ENCODE data around the gene CASZ1. TPM values are rescaled to one million over a fixed set of nuclear protein-coding genes. Genes with fewer than 3 reads are reported as not detected.

CASZ1 gene
- total RNA-seq, 2 experiments from 2014 or later: 8.1 to 9.0 TPM

DNA sequence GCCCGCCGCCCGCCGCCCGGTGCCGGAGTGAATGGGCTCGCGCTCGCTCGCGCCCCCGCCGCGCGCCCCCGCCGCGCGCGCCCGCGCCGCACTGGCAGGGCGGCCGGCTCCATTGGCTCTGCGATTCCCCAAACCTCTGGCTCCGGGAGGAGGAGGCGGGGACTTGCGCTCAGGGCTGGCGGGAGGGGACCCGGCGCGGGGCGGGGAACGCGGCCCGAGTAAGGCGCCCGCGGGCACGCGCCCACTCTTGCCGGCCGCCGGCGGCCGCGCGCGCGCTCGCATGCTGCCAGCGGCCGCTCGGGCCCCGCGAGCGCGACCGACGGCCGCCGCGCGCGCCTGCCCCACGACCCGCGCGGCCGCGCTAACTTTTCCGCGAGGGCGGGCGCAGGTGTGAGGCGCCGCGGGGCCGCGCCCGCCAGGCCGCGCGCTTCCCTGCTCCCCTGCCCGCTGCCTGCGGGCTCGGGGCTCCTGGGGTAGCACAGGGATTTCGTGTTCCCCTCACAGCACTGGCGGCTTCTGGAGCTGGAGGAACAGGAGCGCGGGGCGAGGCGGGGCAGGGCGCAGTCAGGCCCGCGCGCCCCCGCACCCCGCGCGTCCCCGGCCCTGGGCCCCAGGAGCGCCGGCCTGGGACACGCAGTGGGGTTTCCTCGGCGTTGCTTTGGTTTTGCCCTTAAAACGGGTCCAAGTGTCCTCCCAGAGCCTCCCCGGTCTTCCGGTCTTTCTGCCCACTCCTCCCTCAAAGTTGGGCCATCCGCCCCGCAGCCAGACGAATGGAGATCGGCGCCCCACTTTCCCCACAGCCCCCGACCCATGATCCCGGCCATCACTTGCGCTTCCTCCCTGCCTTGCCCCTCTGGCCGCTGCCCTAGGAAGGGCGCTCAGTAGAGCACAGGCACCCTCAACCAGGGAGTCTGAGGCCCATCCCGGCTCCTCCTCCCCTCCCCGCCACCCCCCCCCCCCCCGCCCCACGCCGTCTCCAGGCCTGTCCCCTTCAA is 101.5 kb downstream of the CASZ1 start:
- Mint-ChIP-seq H3K27me3 (peaks cover 23% of the 10 kb centered on the region), H3K27ac (peak overlapping the region; percentile 67), H3K36me3 (ENCODE audit: low read depth) (no peaks in the 10 kb centered on the region), H3K4me1 (peaks cover 26% of the 10 kb centered on the region), H3K9me3 (no peaks in the 10 kb centered on the region), H3K4me3 (peak overlapping the region; percentile 74)
- POLR2A ChIA-PET: no interaction called here
- peak; percentile 83 for DNase-seq
- CTCF ChIA-PET: no interaction called here

DNA sequence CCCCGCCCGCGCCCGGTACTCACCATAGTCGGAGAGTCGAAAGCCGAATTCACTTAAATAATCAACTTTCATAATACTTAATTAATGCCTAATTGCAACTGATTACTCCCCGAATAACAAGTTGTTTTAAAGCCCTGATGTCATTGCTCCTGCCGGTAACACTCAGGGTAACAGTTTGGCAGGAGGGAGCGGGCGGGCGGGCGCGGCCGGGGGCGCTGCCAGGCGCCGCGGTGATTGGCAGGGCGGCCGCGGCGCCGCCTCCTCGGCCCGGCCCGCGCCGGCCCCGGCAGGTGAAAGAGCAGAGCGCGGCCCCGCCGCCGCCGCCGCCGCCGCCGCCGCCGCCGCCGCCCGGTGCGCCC is 102.2 kb downstream of the CASZ1 start:
- Mint-ChIP-seq H3K4me1 (peaks cover 26% of the 10 kb centered on the region), H3K27ac (peak overlapping the region; percentile 67), H3K9me3 (no peaks in the 10 kb centered on the region), H3K27me3 (peaks cover 19% of the 10 kb centered on the region), H3K36me3 (ENCODE audit: low read depth) (no peaks in the 10 kb centered on the region), H3K4me3 (peak overlapping the region; percentile 81)
- CTCF ChIA-PET: no interaction called here
- POLR2A ChIA-PET: no interaction called here
- DNase-seq: no peak

DNA sequence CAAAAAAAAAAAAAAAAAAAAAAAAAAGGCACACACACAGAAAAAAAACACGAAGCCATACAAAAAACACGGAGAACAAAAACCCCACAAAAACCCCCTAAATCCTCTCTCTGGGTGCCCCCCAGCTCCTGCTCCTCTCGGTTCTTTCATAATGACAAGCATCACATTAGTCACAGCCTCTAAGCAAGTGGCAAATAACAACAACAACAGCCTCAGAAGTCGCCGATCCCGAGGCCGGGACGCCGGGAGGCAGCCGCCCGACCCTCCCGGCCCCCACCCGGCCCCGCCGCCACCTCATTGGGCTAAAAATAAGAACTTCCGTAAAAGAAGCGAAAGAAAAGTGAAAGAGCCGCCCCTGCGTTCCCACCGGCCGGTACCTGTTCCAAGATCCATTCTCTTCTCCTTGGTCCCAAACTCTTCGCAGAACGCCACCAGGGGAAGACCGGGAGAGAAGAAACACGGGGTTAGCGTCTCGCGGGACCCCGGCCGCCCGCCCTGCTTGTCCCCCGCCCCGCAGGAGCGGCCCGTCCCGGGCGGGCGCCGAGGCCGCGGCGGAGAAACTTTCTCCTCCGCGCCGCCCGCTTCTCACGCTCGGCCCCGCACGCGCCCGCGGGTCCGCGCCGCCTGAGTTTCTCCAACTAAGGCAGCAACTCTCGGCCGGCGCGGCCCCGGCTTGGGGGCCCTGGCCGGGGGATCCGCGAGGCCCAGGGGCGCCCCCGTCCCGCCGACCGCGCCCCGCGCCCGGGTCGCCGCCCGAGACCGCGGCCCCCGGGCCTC is 102.8 kb downstream of the CASZ1 start:
- Mint-ChIP-seq H3K9me3 (no peaks in the 10 kb centered on the region), H3K27me3 (peaks cover 19% of the 10 kb centered on the region), H3K27ac (peak overlapping the region; percentile 80), H3K36me3 (ENCODE audit: low read depth) (no peaks in the 10 kb centered on the region), H3K4me1 (peaks cover 26% of the 10 kb centered on the region), H3K4me3 (peak overlapping the region; percentile 84)
- CTCF ChIA-PET: interaction anchor here (1.0 to 1.5 kb wide), 2 partner anchors 186 to 199 kb away, joined by 4 to 10 read pairs; no protein-coding TSS in a partner anchor
- POLR2A ChIA-PET: no interaction called here
- DNase-seq: peak; percentile 50

DNA sequence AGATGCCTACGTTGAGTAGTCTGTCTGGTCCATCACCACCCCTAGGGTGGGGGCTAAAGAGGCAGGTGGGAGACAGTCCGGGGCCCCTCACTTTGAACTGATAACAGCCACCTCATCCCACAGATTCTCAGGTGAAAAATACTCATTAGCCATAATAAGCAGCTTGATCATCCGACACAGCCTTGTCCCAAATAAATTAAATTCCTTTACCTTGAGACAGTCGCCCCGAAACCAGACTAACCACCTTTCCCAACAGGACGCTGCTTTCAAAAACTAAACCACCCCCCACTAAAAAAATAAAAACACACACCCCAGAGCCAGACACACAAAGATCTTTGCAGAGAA is 103.3 kb downstream of the CASZ1 start:
- peaks cover 19% of the 10 kb centered on the region for H3K27me3 Mint-ChIP-seq
- H3K36me3 Mint-ChIP-seq (ENCODE audit: low read depth): no peaks in the 10 kb centered on the region
- H3K4me3 Mint-ChIP-seq: peak overlapping the region; percentile 84
- peak overlapping the region; percentile 62 for H3K27ac Mint-ChIP-seq
- no peak for DNase-seq
- POLR2A ChIA-PET: interaction anchor here (0.9 kb wide), 1 partner anchor 181 kb away, joined by 3 read pairs; no protein-coding TSS in a partner anchor
- H3K4me1 Mint-ChIP-seq: peaks cover 26% of the 10 kb centered on the region
- no peaks in the 10 kb centered on the region for H3K9me3 Mint-ChIP-seq
- CTCF ChIA-PET: interaction anchor here (1.0 to 2.1 kb wide), 3 partner anchors 174 to 198 kb away, joined by 4 to 10 read pairs (median 10); no protein-coding TSS in a partner anchor

DNA sequence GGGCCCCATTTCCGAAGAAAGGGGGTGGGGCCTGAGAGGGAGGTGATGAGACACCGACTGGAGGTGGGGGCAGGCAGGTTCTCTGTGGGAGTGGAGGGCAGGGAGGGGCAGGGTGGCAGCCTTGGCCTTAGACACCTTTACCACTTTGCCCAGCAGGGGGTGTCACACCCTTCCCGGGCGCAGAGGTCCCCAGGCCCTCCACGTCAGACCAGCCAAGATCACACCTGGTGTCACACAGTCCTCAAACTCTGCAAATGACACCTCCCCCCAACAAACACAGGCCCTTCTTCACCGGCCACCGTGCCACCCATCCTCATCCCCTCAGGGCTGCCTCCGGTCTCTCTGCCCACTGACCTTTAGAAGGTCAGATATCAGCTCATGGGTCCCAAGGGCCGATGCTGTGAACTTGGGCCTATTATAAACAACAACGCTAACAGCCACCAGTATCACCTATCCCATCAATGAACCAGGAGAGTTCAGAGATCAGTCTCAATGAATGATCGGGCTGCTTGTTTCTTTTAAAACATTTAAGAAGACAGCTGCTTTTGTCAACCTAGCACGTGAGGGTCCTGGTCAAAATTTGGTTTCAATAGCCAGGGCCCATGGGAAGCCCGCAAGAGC is 103.9 kb downstream of the CASZ1 start:
- peak overlapping the region; percentile 84 for H3K4me3 Mint-ChIP-seq
- DNase-seq: peak; percentile 72
- peaks cover 17% of the 10 kb centered on the region for H3K27me3 Mint-ChIP-seq
- no peaks in the 10 kb centered on the region for H3K9me3 Mint-ChIP-seq
- ChIA-PET CTCF (interaction anchor here (0.7 to 2.1 kb wide), 3 partner anchors 100 to 185 kb away, joined by 5 to 10 read pairs (median 10); no protein-coding TSS in a partner anchor), POLR2A (interaction anchor here (0.9 kb wide), 2 partner anchors 181 kb away, joined by 3 read pairs; no protein-coding TSS in a partner anchor)
- H3K27ac Mint-ChIP-seq: peak overlapping the region; percentile 38
- peaks cover 25% of the 10 kb centered on the region for H3K4me1 Mint-ChIP-seq
- H3K36me3 Mint-ChIP-seq (ENCODE audit: low read depth): no peaks in the 10 kb centered on the region

DNA sequence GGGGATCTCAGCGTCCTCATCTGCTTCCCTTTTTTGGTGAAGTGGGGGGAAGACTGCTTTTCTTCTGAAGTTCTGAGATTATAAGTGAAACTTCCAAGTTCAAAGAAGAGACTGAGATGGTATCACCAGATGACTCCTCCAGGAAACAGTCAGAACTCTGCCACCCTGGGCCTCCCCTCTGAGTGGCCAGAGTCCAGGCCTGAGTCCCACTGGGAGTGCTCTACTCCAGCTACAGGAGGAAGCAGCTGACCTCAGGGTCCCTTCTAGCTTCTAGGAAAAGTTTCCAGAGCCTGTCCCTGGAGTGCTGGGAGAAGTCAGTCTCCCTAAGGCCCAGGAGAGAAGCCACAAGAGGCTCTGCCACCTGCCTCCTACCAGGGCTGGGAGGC is 104.7 kb downstream of the CASZ1 start:
- DNase-seq: no peak
- Mint-ChIP-seq H3K4me1 (peaks cover 24% of the 10 kb centered on the region), H3K27ac (no peak overlapping the region), H3K9me3 (no peaks in the 10 kb centered on the region), H3K36me3 (ENCODE audit: low read depth) (no peaks in the 10 kb centered on the region), H3K4me3 (no peak overlapping the region), H3K27me3 (peaks cover 11% of the 10 kb centered on the region)
- POLR2A ChIA-PET: interaction anchor here (0.6 to 0.9 kb wide), 2 partner anchors 180 to 206 kb away, joined by 3 read pairs; no protein-coding TSS in a partner anchor
- CTCF ChIA-PET: interaction anchor here (0.6 to 2.1 kb wide), 2 partner anchors 168 to 175 kb away, joined by 3 to 10 read pairs; no protein-coding TSS in a partner anchor

GRCh38 chr1:10691075-10691739 is 105.2 kb downstream of the CASZ1 start:
- no peaks in the 10 kb centered on the region for H3K9me3 Mint-ChIP-seq
- POLR2A ChIA-PET: interaction anchor here (0.6 to 0.9 kb wide), 2 partner anchors 179 to 206 kb away, joined by 3 read pairs; no protein-coding TSS in a partner anchor

GRCh38 chr1:10690484-10690883 is 106.0 kb downstream of the CASZ1 start:
- ChIA-PET CTCF (no interaction called here), POLR2A (no interaction called here)

More at GRCh38 chr1:10691075-10691739, 105.2 kb downstream of the CASZ1 start:
- DNase-seq: no peak
- Mint-ChIP-seq H3K4me3 (no peak overlapping the region), H3K4me1 (peaks cover 24% of the 10 kb centered on the region), H3K27ac (no peak overlapping the region), H3K36me3 (ENCODE audit: low read depth) (no peaks in the 10 kb centered on the region), H3K27me3 (peaks cover 7% of the 10 kb centered on the region)
- CTCF ChIA-PET: interaction anchor here (0.6 to 2.1 kb wide), 2 partner anchors 167 to 175 kb away, joined by 3 to 10 read pairs; no protein-coding TSS in a partner anchor

DNA sequence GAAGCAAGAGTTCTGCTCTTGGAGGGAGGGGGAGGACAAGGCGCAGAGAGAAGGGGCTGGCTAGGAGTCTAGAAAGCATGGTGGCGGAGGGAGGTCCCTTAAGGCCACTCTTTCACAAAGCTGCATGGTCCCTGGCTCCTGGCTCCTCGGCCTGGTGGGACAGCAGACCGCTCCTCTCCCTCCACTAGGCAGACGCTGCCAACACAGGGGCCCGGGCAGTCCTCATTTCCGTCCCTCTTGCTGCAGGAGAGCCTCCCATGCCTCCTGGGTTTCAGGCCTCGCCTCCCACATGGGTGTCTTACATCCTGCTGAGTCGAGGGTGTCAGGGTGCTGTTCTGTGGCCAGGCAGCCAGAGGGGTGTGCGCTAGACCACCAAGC is 108.0 kb downstream of the CASZ1 start:
- ChIA-PET CTCF (interaction anchor here (0.9 kb wide), 1 partner anchor 181 kb away, joined by 3 read pairs; no protein-coding TSS in a partner anchor), POLR2A (no interaction called here)
- no peak for DNase-seq
- Mint-ChIP-seq H3K9me3 (no peaks in the 10 kb centered on the region), H3K4me3 (no peak overlapping the region), H3K27me3 (no peaks in the 10 kb centered on the region), H3K4me1 (peaks cover 19% of the 10 kb centered on the region), H3K36me3 (ENCODE audit: low read depth) (no peaks in the 10 kb centered on the region), H3K27ac (no peak overlapping the region)

More at GRCh38 chr1:10690484-10690883, 106.0 kb downstream of the CASZ1 start:
- H3K9me3 Mint-ChIP-seq: no peaks in the 10 kb centered on the region
- H3K27ac Mint-ChIP-seq: no peak overlapping the region
- peaks cover 21% of the 10 kb centered on the region for H3K4me1 Mint-ChIP-seq
- peaks cover 2% of the 10 kb centered on the region for H3K27me3 Mint-ChIP-seq
- no peak overlapping the region for H3K4me3 Mint-ChIP-seq
- no peaks in the 10 kb centered on the region for H3K36me3 Mint-ChIP-seq (ENCODE audit: low read depth)
- no peak for DNase-seq

DNA sequence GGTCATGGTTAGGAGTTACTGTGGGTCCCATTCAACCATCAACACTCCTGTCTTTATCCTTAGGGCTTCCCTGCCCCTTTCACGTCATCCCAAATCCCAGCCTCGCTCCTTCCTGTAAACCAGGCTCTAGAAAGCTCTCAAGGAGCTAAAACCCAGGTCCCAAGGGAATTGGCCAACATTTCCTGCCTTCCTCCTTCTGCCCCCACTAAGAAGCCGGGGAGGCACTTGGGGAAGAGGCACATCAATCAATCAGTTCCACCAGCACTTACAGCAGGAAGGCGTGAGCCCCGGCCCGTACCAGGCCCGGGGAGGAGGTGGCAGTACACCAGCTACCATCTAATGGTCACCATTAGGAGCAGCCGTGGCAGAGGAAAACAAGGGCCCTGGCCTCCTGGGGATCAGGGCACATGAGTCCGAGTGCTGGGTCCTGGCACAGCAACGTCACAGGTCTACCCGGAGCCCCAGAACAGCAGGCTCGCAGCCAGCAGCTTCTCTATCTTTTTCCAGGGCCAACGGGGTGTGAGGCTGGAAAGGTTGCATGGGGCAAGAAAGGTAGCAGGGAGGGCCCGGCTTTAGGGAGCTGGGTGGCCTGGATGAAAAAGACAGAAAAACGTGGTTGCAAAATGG is 108.6 kb downstream of the CASZ1 start:
- POLR2A ChIA-PET: no interaction called here
- DNase-seq: no peak
- Mint-ChIP-seq H3K27me3 (no peaks in the 10 kb centered on the region), H3K27ac (no peak overlapping the region), H3K4me1 (peaks cover 14% of the 10 kb centered on the region), H3K36me3 (ENCODE audit: low read depth) (no peaks in the 10 kb centered on the region), H3K9me3 (no peaks in the 10 kb centered on the region), H3K4me3 (no peak overlapping the region)
- CTCF ChIA-PET: interaction anchor here (0.9 kb wide), 1 partner anchor 180 kb away, joined by 3 read pairs; no protein-coding TSS in a partner anchor

DNA sequence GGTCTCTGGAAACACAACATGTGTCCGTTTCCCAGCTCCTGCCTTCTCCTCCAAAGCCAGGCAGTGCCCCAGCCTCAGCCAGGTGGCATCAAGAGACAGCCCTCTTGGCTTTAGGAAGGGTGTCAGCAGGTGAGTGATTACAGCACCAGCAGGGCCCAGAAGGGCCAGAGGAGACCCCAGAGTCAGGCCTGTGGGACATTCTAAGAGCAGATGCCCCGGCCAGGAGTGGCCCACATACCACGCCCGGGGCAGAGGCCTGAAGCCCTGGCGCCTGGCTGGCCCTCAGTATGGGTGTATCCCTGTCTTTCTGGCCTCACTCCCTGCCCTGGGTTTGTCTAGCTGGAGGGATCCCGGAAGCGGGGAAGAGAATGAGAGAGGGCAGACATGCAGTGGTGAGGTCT is 109.2 kb downstream of the CASZ1 start:
- ChIA-PET CTCF (no interaction called here), POLR2A (no interaction called here)
- Mint-ChIP-seq H3K27me3 (no peaks in the 10 kb centered on the region), H3K9me3 (no peaks in the 10 kb centered on the region), H3K36me3 (ENCODE audit: low read depth) (no peaks in the 10 kb centered on the region), H3K27ac (no peak overlapping the region), H3K4me1 (peaks cover 8% of the 10 kb centered on the region), H3K4me3 (no peak overlapping the region)
- DNase-seq: no peak

All from activated CD4-positive, alpha-beta memory T cell treated with anti-CD3 and anti-CD28 coated beads, Interleukin-2, amount 10 ng/mL, durations not matched to agents 7 days and 5 days (primary cell).